HG02885 (cell line): ENCODE data around the gene OLFM2.

Source experiments
- ATAC-seq: cut with Tn5 transposase; IDR thresholded peaks from one replicate; pipeline ENCODE4 v1.9.1; 2021; ENCODE audit warnings: mild to moderate bottlenecking; ENCODE audit not compliant: unreplicated experiment, poor library complexity

OLFM2 gene

DNA sequence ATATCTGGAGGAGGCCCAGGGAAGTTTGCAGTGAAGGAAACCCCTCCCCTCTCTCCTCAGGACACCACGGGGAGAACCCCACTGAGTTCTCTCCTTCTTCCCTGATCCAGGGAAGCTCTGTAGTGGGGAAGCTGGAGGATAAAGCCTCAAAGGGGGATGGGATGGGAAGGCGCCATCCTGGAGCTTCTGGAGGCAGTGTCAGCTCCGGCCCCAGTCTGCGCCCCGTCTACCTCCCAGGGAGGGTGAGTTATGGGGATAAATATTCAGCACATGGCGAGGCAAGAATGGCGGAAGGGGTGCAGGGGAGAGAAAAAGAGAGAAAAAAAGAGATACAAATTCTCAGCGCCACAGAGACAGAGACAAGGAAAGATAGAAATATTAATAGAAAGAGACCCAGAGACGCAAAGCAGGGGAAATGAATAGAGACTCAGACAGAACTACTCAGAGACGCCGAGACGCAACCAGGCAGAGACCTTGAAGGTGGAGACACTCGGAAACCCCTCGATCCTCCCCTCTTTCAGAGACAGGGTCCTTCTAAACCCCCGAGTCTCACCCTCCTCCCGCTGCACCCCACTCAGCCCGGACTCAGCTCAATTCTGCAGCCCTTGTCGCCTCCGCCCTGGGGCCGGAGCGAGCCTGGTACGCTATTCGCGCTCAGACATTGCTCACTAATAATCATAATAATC is 23.6 kb downstream of the OLFM2 start:
- no peak for ATAC-seq

DNA sequence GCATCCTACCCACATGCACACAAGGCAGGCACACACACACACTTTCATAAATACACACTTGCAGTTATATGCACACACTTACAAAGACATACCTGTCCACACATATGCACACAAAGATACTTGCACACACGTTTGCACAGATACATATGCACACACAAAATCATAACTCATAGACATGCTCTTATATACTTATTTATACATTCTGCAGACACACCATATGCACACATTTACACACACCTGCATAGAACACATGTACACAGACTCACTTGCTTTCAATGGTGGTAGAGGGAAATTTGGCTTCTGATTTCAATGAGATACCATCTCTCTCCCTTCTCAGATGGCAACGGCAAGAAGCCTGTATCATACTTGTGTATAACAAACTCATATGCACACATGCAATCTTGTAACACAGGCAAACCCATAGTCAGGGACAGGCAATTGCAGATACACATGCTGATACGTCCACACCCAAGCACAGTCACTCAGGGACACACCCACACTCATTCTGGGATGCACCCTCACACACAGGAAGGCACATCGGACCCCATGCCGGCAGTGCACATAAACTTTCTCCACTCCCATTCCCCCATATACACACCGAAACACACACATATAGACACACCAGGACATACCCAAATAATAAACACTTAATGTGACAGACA is 24.7 kb downstream of the OLFM2 start:
- no peak for ATAC-seq

DNA sequence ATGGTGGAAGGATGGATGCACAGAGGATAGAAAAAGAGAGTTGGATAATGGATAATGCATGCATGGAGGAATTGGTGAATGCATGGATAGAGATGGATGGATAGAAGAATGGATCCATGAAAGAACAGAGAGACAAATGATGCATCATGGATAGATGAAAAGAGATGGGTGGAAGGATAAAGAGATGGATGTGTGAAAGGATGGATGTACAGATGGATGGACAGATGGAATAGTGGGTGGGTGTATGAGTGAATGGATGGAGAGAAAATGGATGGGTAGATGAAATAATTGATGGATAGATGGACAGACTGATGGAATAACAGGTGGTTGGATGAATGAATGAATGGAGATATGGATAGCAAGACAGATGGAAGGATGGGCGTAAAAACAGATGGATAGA is 25.7 kb downstream of the OLFM2 start:
- ATAC-seq = no peak

DNA sequence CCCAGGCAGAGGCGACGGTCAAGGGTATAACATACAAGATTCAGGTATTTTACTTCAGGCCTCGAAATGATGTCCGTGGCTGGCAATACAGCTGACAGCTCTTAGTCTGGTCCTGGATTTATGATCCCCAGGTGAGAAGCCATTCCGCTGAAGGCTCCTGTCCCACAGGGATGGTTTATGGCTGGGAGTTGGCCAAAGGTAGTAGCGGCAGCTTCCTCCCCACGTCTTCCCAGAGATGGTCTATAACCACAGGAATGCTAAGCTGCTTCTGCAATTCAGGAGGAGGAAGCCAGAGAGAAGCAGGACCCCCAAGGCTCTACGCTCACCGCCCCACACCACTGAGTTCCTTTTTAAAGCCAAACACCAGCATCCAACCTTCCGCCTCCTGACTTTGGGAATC is 27.1 kb downstream of the OLFM2 start:
- no peak for ATAC-seq

GRCh38 chr19:9906475-9907087 is 29.7 kb downstream of the OLFM2 start:
- no peak for ATAC-seq

DNA sequence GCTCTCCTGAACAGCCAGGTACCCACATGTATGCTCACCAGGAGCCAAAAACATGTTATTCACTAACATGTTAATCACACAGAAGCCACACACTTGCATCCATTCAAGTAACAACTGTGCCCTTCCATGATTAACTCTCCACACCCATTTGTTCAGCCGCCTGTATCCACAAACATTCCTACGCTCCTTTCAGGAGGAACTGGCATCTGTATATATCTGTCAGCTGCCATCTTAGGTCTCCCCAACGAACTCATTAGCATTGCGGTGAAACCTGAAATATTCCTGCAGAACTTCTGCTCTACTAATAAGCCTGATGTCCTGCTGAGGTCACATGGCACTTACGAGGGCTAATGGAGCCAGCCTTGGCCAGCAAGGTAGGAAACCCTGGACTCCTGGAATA is 33.0 kb downstream of the OLFM2 start:
- no peak for ATAC-seq

DNA sequence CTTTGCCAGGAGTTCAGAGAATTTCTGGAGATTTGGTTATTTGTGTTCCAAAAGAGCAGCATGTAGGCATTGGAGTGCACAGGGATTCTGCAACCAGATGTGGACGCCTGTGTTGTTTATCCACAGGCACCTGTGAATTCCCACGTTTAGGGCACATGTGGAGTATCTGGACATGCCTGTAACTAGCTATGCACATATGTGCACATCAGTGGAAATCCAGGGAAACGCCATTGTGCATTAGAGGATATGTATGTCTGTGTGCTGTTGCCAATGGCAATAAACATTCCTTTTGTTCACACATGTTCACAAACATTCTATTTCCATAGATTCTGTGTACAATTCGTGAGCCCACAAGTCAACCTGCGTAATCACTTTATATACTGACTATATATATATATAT is 34.7 kb downstream of the OLFM2 start:
- ATAC-seq = no peak

DNA sequence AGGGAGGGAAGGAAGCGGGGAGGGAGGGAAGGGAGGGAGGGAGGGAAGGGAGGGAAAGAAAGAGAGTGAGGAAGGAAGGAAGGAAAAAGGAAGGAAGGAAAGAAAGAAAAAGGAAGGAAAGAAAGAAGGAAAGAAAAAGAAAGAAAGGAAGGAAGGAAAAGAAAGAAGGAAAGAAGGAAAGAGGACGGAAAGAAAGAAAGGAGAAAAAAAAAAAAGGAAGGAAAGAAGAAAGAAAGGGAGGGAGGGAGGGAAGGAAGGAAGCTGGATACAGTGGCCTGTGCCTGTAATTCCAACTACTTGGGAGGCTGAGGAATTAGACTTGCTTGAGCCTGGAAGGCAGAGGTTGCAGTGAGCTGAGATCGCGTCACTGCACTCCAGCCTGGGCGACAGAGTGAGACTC is 35.3 kb downstream of the OLFM2 start:
- ATAC-seq = no peak

DNA sequence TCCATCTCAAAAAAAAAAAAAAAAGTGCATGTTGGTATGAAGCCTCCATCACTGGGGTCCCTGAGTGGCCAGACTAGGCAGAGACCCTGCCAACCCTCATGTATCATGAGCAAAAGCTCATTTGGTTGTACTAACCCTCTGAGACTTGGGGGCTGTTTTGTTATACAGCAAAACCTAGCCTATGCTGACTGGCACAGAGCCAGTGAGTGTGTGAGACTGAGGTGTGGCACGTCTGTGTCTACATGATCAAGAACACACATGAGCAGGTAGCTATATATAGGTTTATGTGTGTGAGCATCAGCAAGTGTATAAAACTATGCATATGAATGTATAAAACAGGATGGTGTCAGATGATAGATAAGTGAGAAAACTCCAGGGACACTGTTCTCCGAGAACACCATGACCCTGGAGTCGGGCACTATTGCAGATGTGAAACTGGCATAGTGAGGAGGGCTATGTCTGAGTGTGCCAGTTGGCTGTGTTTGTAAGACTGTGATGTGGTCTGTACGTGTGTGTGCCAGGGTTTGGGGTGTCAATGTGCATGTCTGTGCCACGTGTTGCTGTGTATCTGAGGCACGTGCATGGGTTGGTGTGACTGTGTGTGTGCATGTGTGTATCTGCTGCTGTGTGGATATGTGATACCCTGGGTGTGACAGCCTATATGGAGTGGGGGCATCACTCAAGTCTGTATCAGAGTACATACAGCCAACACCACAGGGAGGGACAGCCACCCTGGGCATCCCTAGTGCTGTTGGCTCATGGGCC is 44.5 kb downstream of the OLFM2 start:
- ATAC-seq = no peak

DNA sequence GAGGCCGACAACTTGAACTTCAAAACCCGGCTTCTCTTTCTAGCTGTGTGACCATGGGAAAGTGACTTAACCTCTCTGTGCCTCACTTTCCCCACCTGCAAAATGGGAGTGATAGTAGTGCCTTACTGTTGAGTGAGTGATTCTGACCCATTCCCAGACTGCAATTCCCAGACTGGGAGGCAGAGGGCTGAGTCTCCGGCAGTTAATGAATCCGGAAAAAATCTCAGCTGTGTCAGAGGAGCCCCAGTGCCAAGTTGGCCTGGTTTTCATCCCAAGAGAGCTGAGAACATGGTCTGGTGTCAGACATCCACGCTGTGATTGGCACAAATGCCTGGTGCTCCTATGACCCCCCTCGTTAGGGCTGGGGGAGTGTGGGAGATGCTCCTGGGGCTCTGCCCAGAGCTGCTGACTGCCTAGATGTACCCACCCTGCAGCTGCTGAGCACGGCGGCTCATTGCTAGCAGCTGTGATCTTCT is 51.2 kb downstream of the OLFM2 start:
- no peak for ATAC-seq

DNA sequence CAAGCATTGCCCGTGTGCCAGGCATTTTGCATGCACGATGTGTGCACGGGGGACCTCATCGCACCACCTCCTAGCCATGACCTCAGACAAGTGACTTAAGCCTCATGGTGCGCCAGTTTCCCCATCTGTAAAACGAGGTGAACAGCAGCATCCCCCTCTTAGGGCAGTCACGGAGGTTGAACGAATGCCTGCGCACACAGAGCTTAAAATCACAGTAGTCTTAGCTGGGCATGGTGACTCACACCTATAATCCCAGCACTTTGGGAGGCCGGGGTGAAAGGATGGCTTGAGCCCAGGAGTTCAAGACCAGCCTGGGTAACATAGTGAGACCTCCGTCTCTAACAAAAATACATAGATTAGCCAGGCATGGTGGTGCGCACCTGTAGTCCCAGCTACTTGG is 52.6 kb downstream of the OLFM2 start:
- ATAC-seq = no peak

GRCh38 chr19:9883231-9883758 is 53.0 kb downstream of the OLFM2 start:
- no peak for ATAC-seq

DNA sequence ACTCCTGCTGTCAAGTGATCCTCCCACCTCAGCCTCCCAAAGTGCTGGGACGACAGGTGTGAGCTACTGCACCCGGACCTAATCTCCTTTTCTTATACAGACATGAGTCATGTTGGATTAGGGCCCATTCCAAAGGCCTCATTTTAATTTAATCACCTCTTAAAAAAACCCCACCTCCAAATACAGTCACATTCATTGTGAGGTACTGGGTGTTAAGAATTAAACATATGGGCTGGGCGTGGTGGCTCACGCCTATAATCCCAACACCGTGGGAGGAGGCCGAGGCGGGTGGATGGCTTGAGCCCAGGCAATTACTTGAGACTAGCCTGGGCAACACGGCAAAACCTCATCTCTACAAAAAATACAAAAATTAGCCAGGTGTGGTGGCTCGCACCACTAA is 54.6 kb downstream of the OLFM2 start:
- no peak for ATAC-seq

GRCh38 chr19:9878511-9879196 is 57.7 kb downstream of the OLFM2 start:
- no peak for ATAC-seq

GRCh38 chr19:9877780-9878510 is 58.4 kb downstream of the OLFM2 start:
- no peak for ATAC-seq

DNA sequence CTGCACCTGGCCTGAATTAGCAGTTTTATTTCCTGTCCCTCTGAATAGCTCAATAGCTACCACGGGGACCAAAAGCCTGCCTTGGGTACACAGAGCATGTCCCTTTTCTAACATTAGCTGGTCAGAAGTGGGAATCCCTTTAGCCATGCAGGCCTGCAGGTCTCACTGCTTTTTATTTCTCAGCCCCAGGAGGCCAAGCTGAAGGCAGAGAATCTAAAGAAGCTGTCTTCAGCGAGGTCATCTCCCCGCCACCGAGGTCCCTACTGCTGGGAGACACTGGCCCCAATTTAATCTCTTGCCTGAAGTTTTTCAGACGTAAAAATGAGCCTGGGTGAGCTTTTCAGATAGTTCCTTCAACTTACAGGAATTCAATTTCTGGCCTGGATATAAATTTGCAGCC is 60.5 kb downstream of the OLFM2 start:
- no peak for ATAC-seq

DNA sequence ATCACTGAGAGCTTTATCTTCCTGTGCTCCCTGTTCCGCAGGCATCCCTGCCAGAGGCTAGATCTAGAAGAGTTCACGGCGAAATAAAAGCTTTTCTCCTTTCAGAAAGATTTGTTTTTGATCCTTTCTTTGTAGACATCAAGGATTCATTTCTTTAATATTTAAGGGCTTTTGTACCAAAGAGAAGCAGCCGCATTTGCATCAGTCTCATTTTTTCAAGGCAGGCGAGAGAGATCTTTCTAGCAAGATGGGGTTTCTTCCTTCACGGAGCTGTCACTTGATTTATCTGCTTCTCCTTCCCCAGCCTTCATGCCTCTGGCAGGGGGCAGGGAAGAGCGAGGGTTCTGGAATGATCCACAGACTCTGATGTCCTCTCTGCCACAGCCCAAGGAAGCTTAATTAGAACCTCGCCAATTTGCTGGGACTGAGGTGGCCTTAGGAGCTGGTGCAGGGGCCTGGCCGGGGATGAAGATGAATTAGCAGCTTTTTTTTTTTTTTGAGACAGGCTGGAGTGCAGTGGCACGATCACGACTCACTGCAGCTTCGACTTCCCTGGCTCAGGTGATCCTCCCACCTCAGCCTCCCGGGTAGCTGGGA is 61.2 kb downstream of the OLFM2 start:
- no peak for ATAC-seq

DNA sequence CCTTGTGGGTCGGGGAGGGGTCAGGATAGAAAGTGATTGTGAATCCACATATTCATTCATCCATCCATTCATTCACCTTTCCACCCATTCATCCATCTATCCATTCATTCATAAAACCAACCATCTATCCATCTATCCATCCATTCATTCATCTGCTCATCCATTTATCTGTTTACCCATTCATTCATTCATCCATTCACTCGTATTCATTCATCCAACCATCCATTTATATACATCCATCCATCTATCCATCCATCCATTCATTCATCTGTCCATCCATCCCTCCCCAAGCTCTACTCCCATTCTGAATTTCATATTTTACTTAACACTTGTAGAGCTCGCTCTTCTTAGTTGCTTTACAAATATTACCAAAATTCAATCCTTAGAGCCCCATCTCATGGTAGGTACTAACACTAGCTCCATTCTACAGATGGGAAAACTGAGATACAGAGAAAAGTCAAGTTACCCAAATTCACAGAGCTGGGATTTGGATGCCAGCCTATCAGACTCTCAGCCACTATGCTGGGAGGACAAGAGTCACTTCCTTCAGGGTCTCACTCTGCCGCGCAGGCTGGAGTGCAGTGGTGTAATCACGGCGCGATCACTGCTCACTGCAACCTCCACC is 63.6 kb downstream of the OLFM2 start:
- no peak for ATAC-seq
